ENCODE data around the gene LAMA2. TPM values are rescaled to one million over a fixed set of nuclear protein-coding genes. Genes with fewer than 3 reads are reported as not detected.

Gene LAMA2
- total RNA-seq, 1 experiment from 2014 or later, result 9.7 TPM

- DNase-seq (ENCODE audit: low spot score), result no peak
These were observed 327.7 kb downstream of the LAMA2 start for GRCh38 chr6:129210684-129211083.

GRCh38 chr6:129211626-129212025, 328.7 kb downstream of the LAMA2 start:
- no peak for DNase-seq (ENCODE audit: low spot score)

GRCh38 chr6:129212081-129212480, 329.1 kb downstream of the LAMA2 start:
- DNase-seq (ENCODE audit: low spot score), result no peak

- DNase-seq (ENCODE audit: low spot score), result no peak
These were observed 332.3 kb downstream of the LAMA2 start for GRCh38 chr6:129215246-129215645.

GRCh38 chr6:129215916-129216520, 333.1 kb downstream of the LAMA2 start:
- DNase-seq (ENCODE audit: low spot score), result no peak

GRCh38 chr6:129217701-129218100, 334.8 kb downstream of the LAMA2 start:
- no peak for DNase-seq (ENCODE audit: low spot score)

- no peak for DNase-seq (ENCODE audit: low spot score)
These were observed 350.7 kb downstream of the LAMA2 start for GRCh38 chr6:129233458-129234134.

- no peak for DNase-seq (ENCODE audit: low spot score)
These were observed 352.4 kb downstream of the LAMA2 start for GRCh38 chr6:129235167-129236000.

- no peak for DNase-seq (ENCODE audit: low spot score)
These were observed 353.1 kb downstream of the LAMA2 start for GRCh38 chr6:129236001-129236517.

- no peak for DNase-seq (ENCODE audit: low spot score)
These were observed 356.1 kb downstream of the LAMA2 start for GRCh38 chr6:129238991-129239390.

- no peak for DNase-seq (ENCODE audit: low spot score)
These were observed 357.0 kb downstream of the LAMA2 start for GRCh38 chr6:129239825-129240491.

GRCh38 chr6:129240492-129240853, 357.5 kb downstream of the LAMA2 start:
- DNase-seq (ENCODE audit: low spot score), result no peak

GRCh38 chr6:129242546-129242945, 359.6 kb downstream of the LAMA2 start:
- DNase-seq (ENCODE audit: low spot score), result no peak

GRCh38 chr6:129243377-129243776, 360.4 kb downstream of the LAMA2 start:
- no peak for DNase-seq (ENCODE audit: low spot score)

- DNase-seq (ENCODE audit: low spot score), result no peak
These were observed 366.0 kb downstream of the LAMA2 start for GRCh38 chr6:129248946-129249345.

- peak; percentile 55 for DNase-seq (ENCODE audit: low spot score)
These were observed 368.9 kb downstream of the LAMA2 start for GRCh38 chr6:129251669-129252376.

GRCh38 chr6:129252377-129253071, 369.6 kb downstream of the LAMA2 start:
- DNase-seq (ENCODE audit: low spot score), result no peak

GRCh38 chr6:129253242-129253641, 370.3 kb downstream of the LAMA2 start:
- DNase-seq (ENCODE audit: low spot score), result no peak

- no peak for DNase-seq (ENCODE audit: low spot score)
These were observed 370.8 kb downstream of the LAMA2 start for GRCh38 chr6:129253727-129254126.

- no peak for DNase-seq (ENCODE audit: low spot score)
These were observed 374.3 kb downstream of the LAMA2 start for GRCh38 chr6:129257196-129257595.

GRCh38 chr6:129262661-129263060, 379.7 kb downstream of the LAMA2 start:
- no peak for DNase-seq (ENCODE audit: low spot score)

Data from H4 (cell line).